ENCODE results near the gene TNXB.

GRCh38 chr6:32079566-32080290 is 29.4 kb downstream of the TNXB start:
- TF ChIP-seq CTCF (IDR thresholded peaks at IDR 0.05), result no peak
- no peak for TF ChIP-seq POLR2A (IDR thresholded peaks at IDR 0.05)
- TF ChIP-seq POLR2AphosphoS5 (IDR thresholded peaks at IDR 0.05), result no peak
